Stimulated activated CD8-positive, alpha-beta memory T cell treated with anti-CD3 and anti-CD28 coated beads, Interleukin-2, amount 100 ng/mL, for 1 hour (primary cell): Measurements from ENCODE around the gene BCAS3.
"Not testable (repeated sequence)": the region's sequence is repeated elsewhere in the genome, so short reads cannot be mapped to it uniquely, and the experiment has no call there.

Experiments
- DNase-seq, 2 donors: peaks; one replicate each; pipeline ENCODE4 v3.0.0-alpha.2; 2020; ENCODE audit warnings: low read depth in 2 of 2

The BCAS3 gene

DNA sequence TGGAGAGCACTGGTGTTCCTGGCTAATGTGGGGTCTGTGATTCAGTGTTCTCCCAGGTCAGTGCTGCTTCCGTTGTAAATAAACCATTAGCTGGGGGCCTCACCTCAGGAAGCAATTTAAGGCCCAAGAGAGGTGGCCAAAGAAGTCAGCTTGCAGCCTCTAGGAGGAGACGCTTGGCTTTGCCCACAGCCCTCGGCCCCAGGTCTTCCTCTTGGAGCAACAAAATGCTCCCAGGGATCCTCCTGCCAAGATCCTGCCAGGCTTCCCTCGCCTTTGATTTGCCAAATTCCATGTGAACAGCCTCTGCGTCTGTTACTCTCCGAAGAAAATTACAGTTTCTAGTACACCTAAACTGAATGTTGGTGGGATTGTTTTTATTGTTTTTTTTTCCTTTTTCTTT, 659.6 kb downstream of the BCAS3 start:
- DNase-seq, result no peak

DNA sequence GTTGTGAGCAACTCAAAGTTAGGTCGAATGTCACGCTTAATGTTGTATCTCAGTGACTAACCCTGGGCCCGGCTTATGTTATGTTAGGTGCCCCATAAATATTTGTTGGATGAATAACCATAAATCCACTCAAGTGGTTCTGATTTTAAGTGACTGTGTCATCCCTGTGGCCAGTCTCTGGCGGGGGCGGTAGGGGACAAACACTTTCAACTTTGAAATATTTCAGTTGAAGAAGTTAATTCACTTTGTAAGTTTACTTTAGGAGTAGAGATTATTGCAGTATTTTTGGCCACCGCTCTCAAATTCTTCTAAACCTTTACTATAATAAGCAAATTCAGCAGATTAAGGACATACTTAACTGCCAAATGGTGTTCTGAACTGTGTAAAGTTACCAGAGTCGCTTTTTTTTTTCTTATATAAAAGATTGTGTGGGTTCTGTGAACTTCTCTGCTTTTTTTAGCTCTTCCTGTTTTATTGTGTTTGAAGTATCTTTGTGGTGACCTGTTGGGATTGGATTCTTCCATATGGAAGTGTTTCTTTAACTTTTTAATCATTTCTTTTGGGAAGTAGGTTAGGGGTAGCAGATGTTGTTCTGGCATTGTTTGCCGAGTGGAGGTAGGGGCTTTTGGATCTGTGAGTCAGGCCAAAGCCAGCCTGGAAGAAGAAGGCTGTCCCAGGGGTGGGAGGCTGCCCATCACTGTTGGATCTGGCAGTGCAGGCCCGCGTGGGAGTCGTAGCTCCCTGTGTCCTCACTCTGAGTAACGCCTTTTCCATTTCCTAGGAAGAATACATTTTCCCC, 660.5 kb downstream of the BCAS3 start:
- DNase-seq, result no peak

DNA sequence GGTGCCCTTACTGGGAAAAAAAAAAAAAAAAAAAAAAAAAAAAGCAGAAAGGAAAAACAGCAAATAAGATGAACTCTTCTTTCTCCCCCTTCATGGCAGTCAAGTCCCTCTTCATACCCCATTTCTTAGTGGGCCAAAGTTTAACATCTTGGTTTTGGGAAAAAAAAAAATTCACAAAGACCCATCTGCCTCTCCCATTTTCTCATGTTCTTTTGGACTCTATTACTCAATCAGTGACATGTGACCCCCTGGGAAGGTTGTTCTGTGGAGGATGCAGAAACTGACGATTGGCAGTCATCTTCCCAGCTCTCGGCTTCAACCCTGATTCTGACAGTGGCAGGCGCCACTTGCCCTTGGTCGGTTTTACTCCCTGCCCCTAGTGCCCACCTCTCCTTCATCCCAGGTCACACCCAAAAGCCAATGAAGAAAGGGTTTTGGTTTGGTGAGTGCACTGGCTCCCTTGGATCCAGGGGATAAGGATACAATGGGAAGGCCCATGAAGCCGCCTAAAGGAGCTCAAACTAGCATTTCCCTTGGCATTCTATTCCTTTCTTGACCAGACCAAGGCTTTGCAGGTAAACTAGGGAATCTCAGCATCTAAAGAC, 661.3 kb downstream of the BCAS3 start:
- DNase-seq, result no peak

DNA sequence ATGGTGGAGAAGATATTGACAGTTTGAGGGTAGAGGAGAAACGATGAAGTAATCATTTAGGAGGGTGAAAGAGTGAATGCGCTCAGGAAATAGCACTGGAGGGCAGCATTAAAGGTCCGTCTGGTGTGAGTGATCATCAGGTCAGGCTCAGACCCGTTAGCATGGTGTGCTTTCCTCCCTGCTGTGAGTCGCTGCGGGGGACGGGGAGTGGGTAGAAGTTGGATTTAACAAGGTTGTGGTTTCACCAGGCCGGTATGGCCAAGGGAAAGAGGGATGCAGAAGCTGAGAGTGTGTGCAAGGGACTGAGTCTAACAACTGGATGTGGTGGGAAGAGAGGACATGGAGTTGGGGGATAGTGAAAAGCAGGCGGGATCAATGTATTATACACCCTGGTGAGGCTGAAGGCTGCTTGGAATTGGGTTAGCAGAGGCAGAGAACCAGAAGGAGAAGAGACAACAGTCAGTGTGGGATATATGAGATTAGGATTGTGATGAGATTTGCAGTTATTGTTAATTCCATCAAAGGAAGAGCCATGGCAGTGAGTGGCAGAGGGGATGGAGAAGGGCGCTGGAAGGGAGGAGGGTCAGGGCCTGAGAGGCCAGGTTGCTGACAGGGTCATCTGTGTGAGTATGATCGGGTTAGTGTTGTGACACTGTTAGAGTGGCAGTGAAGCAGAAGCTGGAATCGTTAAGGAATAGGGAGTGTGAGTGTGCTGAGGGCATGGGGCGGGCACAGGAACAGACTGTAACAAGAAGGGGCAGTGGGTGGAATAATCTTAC, 663.0 kb downstream of the BCAS3 start:
- no peak for DNase-seq

DNA sequence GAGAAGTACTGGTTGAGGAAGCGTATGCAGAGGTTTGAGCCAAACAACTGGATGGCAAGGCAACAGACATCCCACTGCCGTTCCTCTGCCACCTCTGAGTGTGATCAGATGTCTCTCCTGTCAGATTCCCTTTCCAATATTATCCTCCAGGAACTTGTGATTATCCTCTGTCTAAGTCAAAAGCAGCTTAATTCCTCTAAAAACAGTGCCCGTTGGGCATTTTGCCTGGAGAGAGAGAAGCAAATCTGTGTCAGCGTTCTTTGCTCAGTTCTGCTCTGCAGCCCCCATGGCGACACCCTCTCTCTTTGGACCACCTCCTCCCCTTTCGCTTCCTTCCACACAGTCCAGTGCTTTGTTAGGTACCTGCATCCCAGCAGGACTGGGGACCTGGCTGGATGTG, 665.9 kb downstream of the BCAS3 start:
- DNase-seq, result no peak

DNA sequence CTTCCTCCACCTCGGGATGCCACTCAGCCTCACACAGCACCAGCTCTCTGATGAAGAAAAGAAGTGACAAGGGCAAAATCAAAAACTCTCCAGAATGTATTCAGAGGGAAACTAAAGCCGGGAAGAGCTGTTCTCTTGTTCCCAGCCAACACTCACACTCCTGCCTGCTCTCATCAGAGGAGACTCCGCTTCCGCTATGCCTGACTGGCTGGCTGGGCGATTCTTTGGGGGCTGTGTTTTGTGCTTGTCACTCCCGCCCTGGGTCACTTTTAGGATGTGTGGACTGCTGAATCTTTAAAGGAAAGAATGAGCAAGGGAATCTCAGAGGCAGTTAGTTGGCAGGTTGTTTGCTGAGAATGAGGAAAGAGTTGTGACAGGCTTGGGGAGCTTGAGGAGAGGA, 667.4 kb downstream of the BCAS3 start:
- DNase-seq, result no peak

DNA sequence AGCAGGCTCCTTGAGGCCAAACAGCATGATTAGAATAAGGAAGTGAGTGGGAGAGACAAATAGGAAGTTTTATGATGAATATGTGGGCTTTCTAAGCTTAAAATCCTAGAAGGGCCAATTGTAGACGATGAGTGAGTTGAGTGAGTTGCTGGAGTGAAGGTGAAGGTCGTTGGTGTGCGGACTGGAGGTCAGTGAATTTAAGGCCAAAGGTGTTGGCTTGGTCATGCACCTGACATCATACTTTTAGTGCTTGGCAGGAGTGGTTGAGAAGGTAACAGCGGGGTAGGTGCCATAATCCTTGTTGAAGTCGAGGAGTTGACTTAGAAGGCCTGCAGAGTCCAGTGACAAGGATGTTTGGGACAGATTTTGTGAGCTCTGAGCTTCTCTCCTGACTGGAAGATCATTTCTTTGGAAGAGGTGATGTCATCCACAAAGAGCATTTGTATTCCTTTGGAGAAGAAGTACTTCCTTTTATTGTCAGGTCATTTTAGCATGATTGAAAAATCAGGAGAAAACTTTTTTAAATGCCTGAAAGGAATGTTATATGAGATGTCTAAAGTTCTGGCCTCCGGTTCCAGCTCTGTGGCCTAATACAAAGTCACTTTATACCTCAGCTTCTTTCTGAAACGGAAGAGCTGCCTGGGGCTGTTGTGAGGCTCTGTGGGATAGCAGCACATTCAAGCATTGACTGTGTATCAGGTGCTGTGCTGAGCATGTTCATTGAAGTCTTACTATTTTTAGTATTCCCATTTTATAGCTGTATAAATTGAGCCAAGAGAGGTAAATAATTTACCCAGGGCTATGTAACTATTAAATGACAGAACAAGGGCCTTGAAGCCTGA, 668.4 kb downstream of the BCAS3 start:
- DNase-seq, result no peak

DNA sequence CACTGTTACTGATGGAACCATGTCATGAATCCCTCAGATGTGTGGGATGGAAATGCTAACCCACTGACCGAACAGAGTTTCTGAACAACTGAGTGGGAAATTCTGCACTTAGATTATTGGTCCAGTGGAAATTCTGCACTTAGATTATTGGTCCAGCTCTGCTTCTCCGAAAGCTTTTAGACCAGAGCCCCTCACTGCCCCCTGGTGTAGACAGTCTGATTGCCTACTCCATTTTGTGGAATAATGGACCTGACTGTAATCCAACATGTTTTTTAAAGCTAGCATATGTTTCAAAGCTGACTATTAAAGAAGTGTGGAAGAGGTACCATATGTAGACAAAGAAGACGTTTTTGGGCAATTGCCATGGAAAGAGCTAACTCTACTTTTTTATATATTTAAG, 671.7 kb downstream of the BCAS3 start:
- no peak for DNase-seq

DNA sequence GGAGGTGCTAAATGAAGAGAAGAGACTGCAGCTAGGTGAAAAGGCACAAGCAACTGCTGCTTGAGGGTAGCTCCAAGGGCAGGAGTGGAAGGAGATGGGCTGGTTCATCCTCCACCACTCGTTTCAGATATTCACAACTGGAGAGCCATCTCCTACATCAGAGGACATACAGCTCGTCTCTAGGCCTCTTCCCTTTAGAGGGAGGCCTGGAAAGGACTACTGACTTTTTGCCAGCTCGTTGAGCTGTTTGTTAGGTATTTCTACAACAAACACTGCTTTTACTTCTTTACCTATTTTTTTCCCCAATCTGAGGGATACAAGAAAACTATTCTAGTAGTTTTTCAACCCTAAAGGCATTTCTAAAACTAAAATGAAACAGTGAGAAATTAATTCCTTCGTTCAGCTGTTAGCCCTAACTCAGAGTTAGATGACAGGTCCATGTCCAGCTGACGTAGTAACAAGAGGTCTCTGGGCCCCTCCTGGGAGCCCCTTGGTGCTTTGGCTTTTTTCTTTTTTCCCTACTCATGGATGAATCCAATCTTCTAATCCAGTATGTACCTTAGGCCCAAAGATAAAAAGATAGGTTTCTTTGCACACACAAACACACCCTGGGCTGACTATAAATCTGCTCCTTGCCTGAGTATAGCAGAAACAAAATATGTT, 674.2 kb downstream of the BCAS3 start:
- no peak for DNase-seq

DNA sequence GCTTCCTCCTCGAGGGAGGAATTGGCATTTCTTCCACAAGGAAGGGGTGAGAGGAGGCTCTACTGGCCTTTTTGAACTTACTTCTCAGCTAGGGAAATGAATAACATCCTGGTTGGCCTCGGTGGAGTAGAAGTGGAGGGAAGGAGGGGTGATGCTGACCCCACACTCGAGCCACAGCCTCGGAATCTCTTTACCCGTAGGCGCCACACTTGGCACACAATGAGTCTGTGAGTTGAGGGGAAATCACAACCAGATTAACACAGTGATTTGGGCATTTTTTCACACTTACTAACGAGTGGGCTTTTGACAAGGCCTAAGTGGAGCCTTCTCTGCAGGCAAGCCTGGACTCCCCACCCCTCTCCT, 674.7 kb downstream of the BCAS3 start:
- DNase-seq, result no peak

DNA sequence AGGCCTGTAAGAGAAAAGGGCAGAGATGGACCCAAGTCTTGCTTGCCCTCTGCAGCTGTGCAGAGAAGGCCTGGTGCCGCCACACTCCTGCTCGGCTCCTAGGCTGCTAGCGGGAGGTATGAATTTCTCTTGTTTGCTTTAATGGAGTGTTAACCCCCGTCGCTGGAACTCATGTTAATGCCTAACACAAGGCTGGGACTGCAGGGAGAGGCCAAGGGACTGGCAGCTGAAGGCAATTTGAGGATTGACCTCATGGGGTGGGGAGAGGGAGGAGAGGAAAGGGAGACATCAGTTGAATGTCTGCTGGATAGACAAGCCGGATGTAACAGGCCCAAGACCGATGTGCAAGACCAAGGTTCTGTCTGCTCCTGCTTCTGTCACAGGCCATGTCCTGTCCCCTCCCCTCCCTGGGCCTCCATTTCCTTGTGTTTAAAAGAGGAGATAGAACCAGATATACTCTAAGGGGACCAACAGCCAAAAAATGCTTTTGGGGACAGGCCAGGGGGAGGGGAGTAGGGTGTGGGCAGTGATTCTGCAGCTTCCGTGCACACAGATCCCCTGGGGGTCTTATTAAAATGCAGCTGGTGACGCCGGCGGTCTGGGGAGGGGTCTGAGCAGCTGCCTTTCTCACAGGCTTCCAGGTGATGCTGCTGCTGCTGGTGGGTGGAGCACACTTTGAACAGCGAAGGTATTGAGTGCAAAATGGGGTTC, 675.3 kb downstream of the BCAS3 start:
- no peak for DNase-seq

DNA sequence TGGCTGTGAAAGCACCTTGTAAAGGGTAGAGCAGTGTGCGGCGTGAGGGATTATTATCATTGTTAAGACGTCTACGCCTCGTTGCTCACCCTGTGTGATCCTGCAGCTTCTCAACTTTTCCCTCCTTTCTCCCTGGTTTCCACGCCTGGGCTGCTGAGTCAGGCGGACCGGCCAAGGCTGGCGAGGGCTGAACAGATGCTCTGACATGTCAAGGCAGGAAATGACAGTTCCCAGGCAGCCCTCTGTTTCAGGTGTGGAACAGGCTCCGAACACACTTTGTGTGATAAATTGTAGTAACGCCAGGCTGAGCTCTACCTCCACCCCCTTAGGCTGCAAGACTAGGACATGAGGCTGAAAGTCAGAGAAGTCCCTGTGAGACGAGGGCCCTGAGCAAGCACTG, 676.0 kb downstream of the BCAS3 start:
- DNase-seq, result no peak

DNA sequence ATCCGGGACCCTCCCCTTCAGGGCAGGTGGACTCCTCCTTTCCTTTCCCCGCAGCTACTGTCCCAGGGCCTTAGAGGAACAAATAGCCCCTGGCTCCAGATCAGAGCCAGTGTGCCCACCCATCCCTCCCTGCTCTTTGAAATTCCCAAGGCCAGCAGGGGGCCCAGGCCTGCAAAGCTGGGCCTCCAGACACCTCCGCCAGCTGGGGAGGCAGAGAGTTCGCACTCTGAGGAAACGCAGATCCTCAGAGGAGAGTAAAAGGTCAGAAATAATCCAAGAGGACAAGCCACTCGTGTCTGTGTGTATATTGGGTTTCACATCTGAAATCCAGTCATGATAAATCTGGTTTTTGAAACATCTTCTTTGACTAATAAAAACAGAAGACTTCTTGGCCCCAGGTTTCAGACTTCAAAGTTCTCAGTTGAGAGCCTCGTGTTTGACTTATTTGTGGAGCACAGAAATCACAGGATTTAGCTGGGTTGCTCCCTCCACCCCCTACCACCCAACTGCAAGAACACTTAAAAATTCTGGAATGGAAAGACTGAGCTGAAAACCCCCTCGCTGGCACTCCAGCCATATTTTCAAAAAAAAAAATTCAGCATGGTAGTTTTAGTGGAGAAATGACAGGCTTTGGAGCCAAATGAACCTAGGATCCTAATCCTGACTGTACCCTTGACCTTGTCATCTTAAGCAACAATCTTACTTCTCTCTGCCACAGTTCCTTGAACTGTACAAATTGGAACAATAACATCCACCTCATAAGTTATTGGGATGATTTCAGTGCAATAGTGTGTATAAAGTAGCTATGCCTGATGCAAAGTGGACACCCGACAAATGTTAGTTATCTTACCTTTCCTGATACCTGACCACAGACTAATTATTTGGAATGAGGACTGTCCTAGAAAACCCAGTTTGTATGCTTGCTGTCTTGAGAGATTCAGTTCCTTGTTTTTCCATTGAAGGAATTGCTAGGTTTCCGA, 677.5 kb downstream of the BCAS3 start:
- no peak for DNase-seq

DNA sequence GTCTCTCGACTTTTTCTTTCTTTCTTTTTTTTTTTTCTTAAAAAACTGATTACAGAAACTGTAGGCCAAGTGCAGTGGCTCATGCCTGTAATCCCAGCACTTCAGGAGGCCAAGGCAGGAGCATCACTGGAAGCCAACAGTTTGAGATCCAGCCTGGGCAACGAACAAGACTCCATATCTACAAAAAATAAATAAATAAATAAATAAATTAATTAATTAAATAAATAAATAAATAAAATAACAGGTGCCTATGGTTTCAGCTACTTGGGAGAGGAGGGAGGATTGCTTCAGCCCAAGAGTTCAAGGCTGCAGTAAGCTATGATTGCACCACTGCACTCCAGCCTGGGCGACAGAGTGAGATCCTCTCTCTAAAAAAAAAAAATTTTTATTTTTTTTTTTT, 679.4 kb downstream of the BCAS3 start:
- not testable (repeated sequence) for DNase-seq

DNA sequence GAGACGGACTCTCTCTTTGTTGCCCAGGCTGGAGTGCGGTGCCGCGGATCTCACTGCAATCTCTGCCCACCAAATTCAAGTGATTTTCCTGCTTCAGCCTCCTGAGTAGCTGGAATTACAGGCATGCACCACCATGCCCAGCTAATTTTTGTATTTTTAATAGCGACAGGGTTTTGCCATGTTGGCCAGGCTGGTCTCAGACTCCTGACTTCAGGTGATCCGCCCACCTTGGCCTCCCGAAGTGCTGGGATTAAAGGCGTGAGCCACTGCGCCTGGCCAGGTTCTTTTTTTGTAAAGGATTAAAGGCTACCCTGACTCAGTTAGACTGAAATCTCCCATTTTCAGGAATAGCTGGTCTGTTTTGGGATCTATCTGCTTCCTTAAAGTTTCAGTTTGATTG, 681.9 kb downstream of the BCAS3 start:
- not testable (repeated sequence) for DNase-seq

DNA sequence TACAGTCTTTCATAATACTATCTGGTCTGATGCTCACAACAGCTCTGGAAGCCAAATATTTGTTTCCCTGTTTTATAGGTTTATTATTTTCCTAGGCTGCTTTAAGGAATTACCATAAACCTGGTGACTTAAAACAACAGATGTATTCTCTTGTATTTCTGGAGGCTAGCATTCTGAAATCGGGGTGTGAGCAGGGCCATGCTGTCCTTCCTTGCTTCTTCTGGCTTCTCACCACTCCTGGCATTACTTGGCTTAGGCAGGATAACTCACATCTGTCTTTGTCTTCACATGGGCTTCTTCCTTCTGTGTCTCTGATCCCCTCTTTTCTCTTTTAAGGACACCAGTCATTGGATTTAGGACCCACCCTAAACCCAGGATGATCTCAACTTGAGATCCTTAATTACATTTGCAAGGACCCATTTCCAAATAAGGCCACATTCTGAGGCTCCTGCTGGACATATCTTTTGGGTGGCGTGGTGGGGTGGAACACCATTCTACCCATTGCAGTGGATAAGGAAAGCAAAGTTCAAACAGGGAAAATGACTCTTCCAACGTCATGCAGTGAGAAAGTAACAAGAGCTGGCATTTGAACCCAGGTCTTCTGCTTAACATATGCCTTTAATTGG, 682.8 kb downstream of the BCAS3 start:
- DNase-seq, result no peak

DNA sequence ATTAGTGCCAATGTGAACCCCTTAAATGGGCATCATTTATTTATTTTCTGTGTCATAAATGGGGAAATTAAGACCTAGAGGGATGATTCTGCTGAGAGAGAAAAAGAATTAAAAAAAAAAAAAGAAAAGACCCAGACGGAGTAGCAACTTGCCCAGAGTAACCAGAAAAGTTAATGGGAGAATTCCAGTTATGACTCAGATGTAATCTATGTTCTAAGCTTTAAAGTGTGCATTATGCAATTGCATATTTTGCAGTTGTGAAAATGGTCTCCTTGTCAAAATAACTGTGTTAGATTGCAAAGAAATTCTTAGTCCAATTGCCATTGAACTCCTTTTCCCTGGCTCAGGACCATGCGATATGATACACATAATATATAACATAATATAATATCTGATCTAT, 683.4 kb downstream of the BCAS3 start:
- DNase-seq, result no peak

DNA sequence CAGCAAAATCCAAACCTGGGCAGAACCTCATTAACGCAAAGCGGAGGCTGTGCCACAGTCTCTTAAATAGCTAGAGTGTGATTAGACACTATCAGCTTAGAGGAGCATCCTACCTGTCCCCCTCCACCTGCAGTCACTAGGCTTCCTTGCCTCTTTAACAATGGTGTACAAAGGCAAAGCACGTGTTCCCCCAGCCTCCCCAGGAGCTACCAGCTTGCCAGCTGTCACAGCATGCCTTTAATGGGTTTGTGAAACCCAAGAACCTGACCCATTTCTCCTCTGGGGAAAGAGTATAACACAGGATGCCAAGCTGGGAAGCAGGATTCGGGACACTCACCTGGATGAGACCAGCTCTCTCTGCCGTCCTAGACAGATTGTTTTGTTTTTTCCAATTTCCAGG, 684.7 kb downstream of the BCAS3 start:
- no peak for DNase-seq
